DND-41 (cell line): ENCODE measurements around the gene PLCB3.
"Not testable (repeated sequence)": the region's sequence is repeated elsewhere in the genome, so short reads cannot be mapped to it uniquely, and the experiment has no call there.

ENCODE experiments used
- ATAC-seq: fragments of 200-7000 bp; cut with Tn5 transposase; 3 replicates; pipeline ENCODE4 v1.9.1; 2021; ENCODE audit warnings: low read depth; ENCODE audit not compliant: insufficient read depth
- DNase-seq: peaks from one replicate; pipeline ENCODE4 v3.0.0-alpha.2; 2020
- H2AFZ ChIP-seq: 2 replicates; pipeline ENCODE4 v1.6.0; 2012; ENCODE audit warnings: low read depth, low read length
- H3K27ac ChIP-seq: 2 replicates; pipeline ENCODE4 v1.5.1; 2012; ENCODE audit warnings: low read length, inconsistent platforms
- H3K27me3 ChIP-seq: fragments of 200-600 bp; sonication (generic); 2 replicates; pipeline ENCODE4 v1.6.0; 2012; ENCODE audit warnings: low read length, mild to moderate bottlenecking, inconsistent platforms; ENCODE audit not compliant: insufficient read depth, poor library complexity
- H3K36me3 ChIP-seq: 2 replicates; pipeline ENCODE4 v1.5.1; 2012; ENCODE audit warnings: low read length, inconsistent platforms; ENCODE audit not compliant: insufficient read depth
- H3K4me1 ChIP-seq: 2 replicates; pipeline ENCODE4 v1.5.1; 2012; ENCODE audit warnings: mild to moderate bottlenecking, low read length; ENCODE audit not compliant: insufficient read depth
- H3K4me2 ChIP-seq: 2 replicates; pipeline ENCODE4 v1.6.0; 2012; ENCODE audit warnings: mild to moderate bottlenecking, moderate library complexity, low read length, inconsistent platforms; ENCODE audit not compliant: insufficient read depth
- H3K4me3 ChIP-seq, 2 experiments: fragments of 200-600 bp in 1 of 2; shearing (Covaris generic) in 1 of 2; 2 replicates each; pipeline ENCODE4 v1.5.1; 2012 to 2016; ENCODE audit warnings: inconsistent platforms in 2 of 2, low read length in 2 of 2, mild to moderate bottlenecking in 2 of 2, low read depth in 1 of 2, moderate library complexity in 1 of 2
- H3K79me2 ChIP-seq: 2 replicates; pipeline ENCODE4 v1.6.0; 2012; ENCODE audit warnings: low read length, inconsistent platforms; ENCODE audit not compliant: insufficient read depth
- H3K9ac ChIP-seq: 2 replicates; pipeline ENCODE4 v1.6.0; 2012; ENCODE audit warnings: low read depth, mild to moderate bottlenecking, inconsistent platforms, low read length, moderate library complexity
- H3K9me3 ChIP-seq: 2 replicates; pipeline ENCODE4 v1.5.1; 2012; ENCODE audit warnings: low read length, moderate library complexity, mild to moderate bottlenecking, inconsistent platforms; ENCODE audit not compliant: insufficient read depth, severe bottlenecking
- H4K20me1 ChIP-seq: 2 replicates; pipeline ENCODE4 v1.6.0; 2012; ENCODE audit warnings: low read length; ENCODE audit not compliant: insufficient read depth
- EZH2 ChIP-seq: IDR thresholded peaks from 3 replicates; pipeline ENCODE4 v1.6.1; 2012; ENCODE audit warnings: borderline replicate concordance, low read depth, mild to moderate bottlenecking, moderate library complexity, low read length, inconsistent platforms; ENCODE audit not compliant: severe bottlenecking
- TF ChIP-seq, protein P1 (sequence below): IDR thresholded peaks from 2 replicates; pipeline ENCODE4 v1.5.1; 2012; ENCODE audit warnings: borderline replicate concordance, low read length, moderate library complexity, mild to moderate bottlenecking; ENCODE audit not compliant: poor library complexity, severe bottlenecking; ENCODE audit errors: extremely low read depth

Gene PLCB3

DNA sequence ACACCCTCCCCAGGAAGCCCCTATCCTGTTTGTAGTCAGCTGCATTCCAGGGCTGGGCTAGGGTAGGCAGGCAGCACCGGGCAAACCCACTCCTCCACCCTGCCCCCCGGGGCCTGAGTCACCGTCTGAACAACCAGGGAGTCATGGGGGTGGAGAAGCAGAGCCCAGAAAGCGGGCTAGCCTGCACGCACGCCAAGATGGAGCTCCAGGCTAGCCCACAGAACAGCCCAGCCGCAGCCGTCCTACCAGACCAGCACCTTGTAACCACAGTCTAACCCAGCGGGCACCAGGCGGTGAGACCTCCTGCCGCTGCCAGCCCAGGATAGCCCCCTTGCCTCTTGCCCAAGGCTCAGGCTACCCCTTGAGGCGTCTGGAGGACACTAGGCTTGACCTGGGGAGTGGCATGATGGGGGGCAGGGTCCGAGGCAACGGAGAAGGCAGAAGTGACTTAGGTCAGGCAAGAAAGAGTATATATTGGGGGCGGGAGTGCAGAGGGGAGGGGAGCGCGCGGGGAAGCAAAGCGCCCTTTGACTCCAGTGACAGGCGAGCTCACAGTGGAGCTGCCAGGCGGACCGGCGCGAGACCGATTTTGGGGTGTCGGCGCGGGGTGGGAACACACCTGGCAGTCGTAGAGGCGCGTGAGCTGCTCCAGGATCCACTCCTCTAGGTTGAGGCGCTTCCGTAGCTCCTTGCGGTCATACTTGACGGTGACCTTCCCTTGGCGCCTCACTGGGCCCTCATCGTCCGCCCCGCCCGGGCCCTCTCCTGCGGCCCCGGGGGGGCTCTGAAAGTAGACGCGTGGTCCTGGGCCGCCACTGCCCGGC, 5.3 kb upstream of the PLCB3 start:
- Histone ChIP-seq H3K9ac (peak overlapping the region; percentile 83), H3K4me2 (peak overlapping the region; percentile 93), H3K36me3 (peaks cover 30% of the 10 kb centered on the region), H3K4me1 (peaks cover 56% of the 10 kb centered on the region), H3K4me3 (peak overlapping the region; percentile 82 to 90), H4K20me1 (peaks cover 31% of the 10 kb centered on the region), H2AFZ (peak overlapping the region; percentile 71), H3K9me3 (no peaks in the 10 kb centered on the region), H3K27ac (peak overlapping the region; percentile 91), H3K79me2 (peaks cover 46% of the 10 kb centered on the region), H3K27me3 (no peaks in the 10 kb centered on the region)
- TF ChIP-seq, protein P1, sequence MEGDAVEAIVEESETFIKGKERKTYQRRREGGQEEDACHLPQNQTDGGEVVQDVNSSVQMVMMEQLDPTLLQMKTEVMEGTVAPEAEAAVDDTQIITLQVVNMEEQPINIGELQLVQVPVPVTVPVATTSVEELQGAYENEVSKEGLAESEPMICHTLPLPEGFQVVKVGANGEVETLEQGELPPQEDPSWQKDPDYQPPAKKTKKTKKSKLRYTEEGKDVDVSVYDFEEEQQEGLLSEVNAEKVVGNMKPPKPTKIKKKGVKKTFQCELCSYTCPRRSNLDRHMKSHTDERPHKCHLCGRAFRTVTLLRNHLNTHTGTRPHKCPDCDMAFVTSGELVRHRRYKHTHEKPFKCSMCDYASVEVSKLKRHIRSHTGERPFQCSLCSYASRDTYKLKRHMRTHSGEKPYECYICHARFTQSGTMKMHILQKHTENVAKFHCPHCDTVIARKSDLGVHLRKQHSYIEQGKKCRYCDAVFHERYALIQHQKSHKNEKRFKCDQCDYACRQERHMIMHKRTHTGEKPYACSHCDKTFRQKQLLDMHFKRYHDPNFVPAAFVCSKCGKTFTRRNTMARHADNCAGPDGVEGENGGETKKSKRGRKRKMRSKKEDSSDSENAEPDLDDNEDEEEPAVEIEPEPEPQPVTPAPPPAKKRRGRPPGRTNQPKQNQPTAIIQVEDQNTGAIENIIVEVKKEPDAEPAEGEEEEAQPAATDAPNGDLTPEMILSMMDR: no peak
- no peak for TF ChIP-seq EZH2
- ATAC-seq (peak; percentile 16), DNase-seq (peak; percentile 80)

- not testable (repeated sequence) for H3K9me3 ChIP-seq, DNase-seq, H3K27ac ChIP-seq, ATAC-seq, H3K27me3 ChIP-seq
- H3K4me1 ChIP-seq: peaks cover 58% of the 10 kb centered on the region
- H3K79me2 ChIP-seq: peaks cover 45% of the 10 kb centered on the region
- H3K4me3 ChIP-seq: peak overlapping the region in 1 of 2 experiments; percentile 90; a peak in 2 of 4 replicates
- H3K36me3 ChIP-seq: peaks cover 30% of the 10 kb centered on the region
- peak overlapping the region; percentile 93 for H3K4me2 ChIP-seq
- H4K20me1 ChIP-seq: peaks cover 31% of the 10 kb centered on the region
- peak overlapping the region; percentile 83 for H3K9ac ChIP-seq
- H2AFZ ChIP-seq: peak overlapping the region; percentile 71; the same call in 1 of the 2 replicates
Measured at GRCh38 chr11:64246621-64246870, 4.8 kb upstream of the PLCB3 start.

GRCh38 chr11:64246871-64247728, 4.2 kb upstream of the PLCB3 start, which contains the start of gene PPP1R14B:
PPP1R14B (minus strand) TSS chr11:64246943; CDS start chr11:64246673, 270 bp downstream.
- Histone ChIP-seq H3K36me3 (peaks cover 30% of the 10 kb centered on the region), H3K4me2 (peak within 1 kb of the TSS; percentile 93), H3K27ac (peak within 1 kb of the TSS; percentile 91), H3K79me2 (peaks cover 43% of the 10 kb centered on the region), H4K20me1 (peaks cover 31% of the 10 kb centered on the region), H2AFZ (peak within 1 kb of the TSS; percentile 71), H3K27me3 (no peaks in the 10 kb centered on the region), H3K9ac (peak within 1 kb of the TSS; percentile 83), H3K9me3 (no peaks in the 10 kb centered on the region), H3K4me3 (peak within 1 kb of the TSS; percentile 82 to 90), H3K4me1 (peaks cover 61% of the 10 kb centered on the region)
- ATAC-seq (peak; percentile 61), DNase-seq (peak; percentile 91)
- TF ChIP-seq, protein P1: no peak
- no peak for TF ChIP-seq EZH2
